WI38 (cell line): ENCODE data around the gene HOXD9.

Experiments
- H3K4me3 ChIP-seq: 2 replicates; pipeline ENCODE4 v1.5.1; 2011; ENCODE audit warnings: low read depth, mild to moderate bottlenecking, control low read depth, low read length
- CTCF ChIP-seq: IDR thresholded peaks from 2 replicates; pipeline ENCODE4 v1.5.1; 2012; ENCODE audit warnings: low read depth, mild to moderate bottlenecking, control low read depth, low read length

Gene HOXD9

GRCh38 chr2:176132205-176133171, 10.0 kb downstream of the HOXD9 start:
- peak overlapping the region; percentile 38 for H3K4me3 ChIP-seq
- TF ChIP-seq CTCF = no peak; the same call in 1 of the 2 replicates

GRCh38 chr2:176133389-176133788, 10.9 kb downstream of the HOXD9 start:
- H3K4me3 ChIP-seq = no peak overlapping the region
- no peak for TF ChIP-seq CTCF

GRCh38 chr2:176134035-176134434, 11.5 kb downstream of the HOXD9 start:
- TF ChIP-seq CTCF = no peak
- H3K4me3 ChIP-seq = no peak overlapping the region

GRCh38 chr2:176135035-176135440, 12.5 kb downstream of the HOXD9 start:
- no peak for TF ChIP-seq CTCF
- H3K4me3 ChIP-seq = no peak overlapping the region

GRCh38 chr2:176136374-176137251, 14.1 kb downstream of the HOXD9 start:
- peak overlapping the region; percentile 41 for H3K4me3 ChIP-seq
- TF ChIP-seq CTCF = no peak

- H3K4me3 ChIP-seq = no peak overlapping the region
Measured at GRCh38 chr2:176137252-176137580, 14.7 kb downstream of the HOXD9 start.

More at GRCh38 chr2:176137252-176137580, 14.7 kb downstream of the HOXD9 start:
- TF ChIP-seq CTCF = no peak
